A673 (cell line): ENCODE measurements around the gene ATF3. TPM values are rescaled to one million over a fixed set of nuclear protein-coding genes. Genes with fewer than 3 reads are reported as not detected.

Experiments
- BruUV-seq: library from RNA; stranded (reverse); fragments of 400-500 nt; replicated peaks from 2 replicates; lab custom pipeline; 2021; lab: Mats Ljungman, UMichigan
- CTCF ChIA-PET: fragments of 300-600 bp; sonication (Branson Sonifier 250); formaldehyde crosslinking; loops from one replicate; lab custom pipeline; 2022; ENCODE audit warnings: antibody characterized with exemption; lab: Charles Lee
- POLR2A ChIA-PET: fragments of 300-600 bp; sonication (Branson Sonifier 250); formaldehyde crosslinking; loops from one replicate; lab custom pipeline; 2022; ENCODE audit warnings: antibody characterized with exemption; ENCODE audit not compliant: low non-redundant PET; lab: Charles Lee
- DNase-seq: peaks from one replicate; pipeline ENCODE4 v3.0.0-alpha.2; 2015; ENCODE audit warnings: low spot score
- H3K27ac ChIP-seq: fragments of 200-600 bp; sonication (generic); 2 replicates; pipeline ENCODE4 v1.5.1; 2016; ENCODE audit warnings: mixed run types, low read depth, mild to moderate bottlenecking, mixed read lengths, antibody characterized with exemption, low read length; ENCODE audit not compliant: poor library complexity, severe bottlenecking
- H3K27me3 ChIP-seq: fragments of 200-600 bp; sonication (generic); replicated peaks from 2 replicates; pipeline ENCODE4 v1.6.1; 2017; ENCODE audit warnings: mixed run types, low read depth, mild to moderate bottlenecking, mixed read lengths, antibody characterized with exemption, low read length; ENCODE audit not compliant: insufficient read depth, poor library complexity
- H3K36me3 ChIP-seq: fragments of 200-600 bp; sonication (generic); 2 replicates; pipeline ENCODE4 v1.6.1; 2016; ENCODE audit warnings: mixed run types, mild to moderate bottlenecking, mixed read lengths, antibody characterized with exemption, low read length; ENCODE audit not compliant: insufficient read depth, poor library complexity, severe bottlenecking
- H3K4me1 ChIP-seq: fragments of 200-600 bp; sonication (generic); 2 replicates; pipeline ENCODE4 v1.6.1; 2017; ENCODE audit warnings: mixed run types, mild to moderate bottlenecking, mixed read lengths, antibody characterized with exemption, low read length; ENCODE audit not compliant: insufficient read depth, poor library complexity, severe bottlenecking
- H3K4me3 ChIP-seq: fragments of 200-600 bp; sonication (generic); 2 replicates; pipeline ENCODE4 v1.5.1; 2016; ENCODE audit warnings: low read depth, mixed run types, mild to moderate bottlenecking, mixed read lengths, low read length; ENCODE audit not compliant: poor library complexity, severe bottlenecking
- H3K9me3 ChIP-seq: fragments of 200-600 bp; sonication (generic); 2 replicates; pipeline ENCODE4 v1.6.1; 2016; ENCODE audit warnings: mixed run types, low read depth, mild to moderate bottlenecking, mixed read lengths, antibody characterized with exemption, low read length; ENCODE audit not compliant: poor library complexity, severe bottlenecking
- CTCF ChIP-seq: fragments of 300-800, 200-600 bp; sonication (generic); conservative IDR thresholded peaks from 2 replicates; pipeline ENCODE4 v1.5.1; 2017; ENCODE audit warnings: low read depth, mild to moderate bottlenecking, antibody characterized with exemption, low read length, moderate library complexity, mixed read lengths
- EZH2 ChIP-seq: fragments of 200-600 bp; sonication (generic); IDR thresholded peaks from 2 replicates; pipeline ENCODE4 v1.6.1; 2017; ENCODE audit warnings: borderline replicate concordance, low read depth, mild to moderate bottlenecking, mixed read lengths, antibody characterized with exemption, low read length; ENCODE audit not compliant: poor library complexity, severe bottlenecking
- intact Hi-C: fragments of 100-400 bp; cut with micrococcal nuclease; formaldehyde crosslinking; loops from one replicate; pipeline ENCODE4 v1.10.0; 2022; ENCODE audit not compliant: unreplicated experiment
- total RNA-seq: library from RNA; stranded (reverse); gene quantifications from 2 replicates; pipeline ENCODE4 v1.2.3, GENCODE V29; 2021

ATF3 gene
- total RNA-seq, 1 experiment from 2014 or later, result 16.0 TPM

- ChIA-PET CTCF (no interaction called here), POLR2A (no interaction called here)
- H3K4me3 ChIP-seq, result no peak overlapping the region
- no peaks in the 10 kb centered on the region for H3K27me3 ChIP-seq
- no peaks in the 10 kb centered on the region for H3K36me3 ChIP-seq
- intact Hi-C loops, result no loop called here
- BruUV-seq, result no TSS peak
- DNase-seq, result no peak
- TF ChIP-seq EZH2 (no peak), CTCF (no peak)
- H3K9me3 ChIP-seq, result no peaks in the 10 kb centered on the region
- H3K4me1 ChIP-seq, result no peaks in the 10 kb centered on the region
- no peak overlapping the region for H3K27ac ChIP-seq
Measured at GRCh38 chr1:212578041-212578440, 30.5 kb upstream of the ATF3 start.

GRCh38 chr1:212581034-212581433 is 27.5 kb upstream of the ATF3 start:
- H3K4me1 ChIP-seq, result no peaks in the 10 kb centered on the region
- no peak overlapping the region for H3K27ac ChIP-seq
- no peak for TF ChIP-seq CTCF
- no peak for TF ChIP-seq EZH2
- ChIA-PET POLR2A (no interaction called here), CTCF (no interaction called here)
- no peak for DNase-seq
- no peaks in the 10 kb centered on the region for H3K27me3 ChIP-seq
- no TSS peak for BruUV-seq
- no peak overlapping the region for H3K4me3 ChIP-seq
- H3K36me3 ChIP-seq, result no peaks in the 10 kb centered on the region
- intact Hi-C loops, result no loop called here
- H3K9me3 ChIP-seq, result no peaks in the 10 kb centered on the region

- Histone ChIP-seq H3K9me3 (no peaks in the 10 kb centered on the region), H3K4me3 (no peak overlapping the region), H3K27me3 (no peaks in the 10 kb centered on the region), H3K4me1 (no peaks in the 10 kb centered on the region), H3K27ac (no peak overlapping the region), H3K36me3 (no peaks in the 10 kb centered on the region)
- no TSS peak for BruUV-seq
- intact Hi-C loops, result no loop called here
- ChIA-PET POLR2A (no interaction called here), CTCF (interaction anchor here (0.8 kb wide), 1 partner anchor 27 kb away, joined by 3 read pairs; no protein-coding TSS in a partner anchor)
- TF ChIP-seq EZH2 (no peak), CTCF (no peak)
- no peak for DNase-seq
Measured at GRCh38 chr1:212582291-212582690, 26.3 kb upstream of the ATF3 start.
